ENCODE measurements around the gene OIT3. TPM values are rescaled to one million over a fixed set of nuclear protein-coding genes. Genes with fewer than 3 reads are reported as not detected.
"Not testable (repeated sequence)": the region's sequence is repeated elsewhere in the genome, so short reads cannot be mapped to it uniquely, and the experiment has no call there.

The OIT3 gene
- total and polyA plus RNA-seq, 2 donors (not counting 3 experiments of a cell fraction or from before 2014, with no cell fraction given) = 0.15 TPM; not detected in 1

- Histone ChIP-seq H3K36me3 (ENCODE audit: control insufficient read depth in 2 of 2, extremely low read depth in 1 of 2, insufficient read depth in 2 of 2, low read length in 2 of 2) (no peaks in the 10 kb centered on the region), H3K4me3 (replicated peaks in 1 of 3; ENCODE audit: insufficient read depth in 1 of 3, low read depth in 1 of 3, low read length in 3 of 3) (no peak overlapping the region), H3K9me1 (replicated peaks; ENCODE audit: control insufficient read depth, extremely low read depth, insufficient read depth, low read length) (no peaks in the 10 kb centered on the region), H3K4me2 (ENCODE audit: insufficient read depth, low read length) (no peak overlapping the region), H2AFZ (ENCODE audit: low read depth, low read length) (no peak overlapping the region), H3K27me3 (ENCODE audit: control insufficient read depth in 2 of 2, insufficient read depth in 2 of 2, low read length in 2 of 2) (no peaks in the 10 kb centered on the region), H4K20me1 (replicated peaks; ENCODE audit: control insufficient read depth, extremely low read depth, insufficient read depth, low read length) (no peaks in the 10 kb centered on the region), H3K4me1 (ENCODE audit: control insufficient read depth, extremely low read depth, insufficient read depth, low read length) (no peaks in the 10 kb centered on the region), H3K27ac (ENCODE audit: insufficient read depth, low read depth, low read length) (no peak overlapping the region), H3K79me2 (ENCODE audit: control insufficient read depth, insufficient read depth, low read length) (no peaks in the 10 kb centered on the region), H3K9ac (replicated peaks; ENCODE audit: extremely low read depth, insufficient read depth, low read length) (no peak overlapping the region), H3K9me3 (replicated peaks; ENCODE audit: control insufficient read depth, insufficient read depth, low read length) (no peaks in the 10 kb centered on the region)
- no peak for DNase-seq (ENCODE audit: low read depth, low spot score)
- ChIA-PET POLR2A (no interaction called here), CTCF (interaction anchor here (0.8 to 1.0 kb wide), 2 partner anchors 9 to 101 kb away, joined by 3 to 4 read pairs; no protein-coding TSS in a partner anchor)
- no peak for TF ChIP-seq CTCF (IDR thresholded peaks at IDR 0.05; ENCODE audit: extremely low read depth in 1 of 2, insufficient read depth in 1 of 2, low read depth in 1 of 2, low read length in 2 of 2)
- no peak for TF ChIP-seq MAX (IDR thresholded peaks at IDR 0.05; ENCODE audit: insufficient read depth, insufficient read length)
- intact Hi-C loops (cut with micrococcal nuclease) = no loop called here
- BruUV-seq (replicated peaks) = no TSS peak
- no peak for FAIRE-seq
- dilution Hi-C loops (cut with MboI; ENCODE audit: extremely low pct_ligation_motif_present, low sequenced_read_pairs) = no loop called here
These were observed 6.0 kb downstream of the OIT3 start for GRCh38 chr10:72899545-72899944.

- H3K4me3 ChIP-seq (replicated peaks in 1 of 3; ENCODE audit: insufficient read depth in 1 of 3, low read depth in 1 of 3, low read length in 3 of 3); H3K27me3 ChIP-seq (ENCODE audit: control insufficient read depth in 2 of 2, insufficient read depth in 2 of 2, low read length in 2 of 2); CTCF ChIA-PET; BruUV-seq (replicated peaks); DNase-seq (ENCODE audit: low read depth, low spot score); H3K9me1 ChIP-seq (replicated peaks; ENCODE audit: control insufficient read depth, extremely low read depth, insufficient read depth, low read length); H4K20me1 ChIP-seq (replicated peaks; ENCODE audit: control insufficient read depth, extremely low read depth, insufficient read depth, low read length); dilution Hi-C loops (cut with MboI; ENCODE audit: extremely low pct_ligation_motif_present, low sequenced_read_pairs); H3K79me2 ChIP-seq (ENCODE audit: control insufficient read depth, insufficient read depth, low read length); intact Hi-C loops (cut with micrococcal nuclease); H3K4me2 ChIP-seq (ENCODE audit: insufficient read depth, low read length); H3K9me3 ChIP-seq (replicated peaks; ENCODE audit: control insufficient read depth, insufficient read depth, low read length); H2AFZ ChIP-seq (ENCODE audit: low read depth, low read length); H3K36me3 ChIP-seq (ENCODE audit: control insufficient read depth in 2 of 2, extremely low read depth in 1 of 2, insufficient read depth in 2 of 2, low read length in 2 of 2); H3K9ac ChIP-seq (replicated peaks; ENCODE audit: extremely low read depth, insufficient read depth, low read length); FAIRE-seq; POLR2A ChIA-PET; H3K4me1 ChIP-seq (ENCODE audit: control insufficient read depth, extremely low read depth, insufficient read depth, low read length); H3K27ac ChIP-seq (ENCODE audit: insufficient read depth, low read depth, low read length): not testable (repeated sequence)
These were observed 10.5 kb downstream of the OIT3 start for GRCh38 chr10:72903941-72904446.

Data from endothelial cell of umbilical vein (primary cell).